H1 (cell line): Measurements from ENCODE around the gene GPX7. TPM values are rescaled to one million over a fixed set of nuclear protein-coding genes. Genes with fewer than 3 reads are reported as not detected.

Experiments
- CTCF ChIA-PET: fragments of 300-600 bp; sonication (Branson Sonifier 250); formaldehyde crosslinking; loops from one replicate; lab custom pipeline; 2021; ENCODE audit not compliant: partially characterized antibody; lab: Charles Lee
- POLR2A ChIA-PET: fragments of 300-600 bp; sonication (Branson Sonifier 250); formaldehyde crosslinking; loops from one replicate; lab custom pipeline; 2021; ENCODE audit warnings: inconsistent platforms; ENCODE audit not compliant: partially characterized antibody; lab: Charles Lee
- DNase-seq, 2 experiments: peaks; one replicate each; pipeline versions ENCODE4 v3.0.0 to v3.0.0-alpha.2; 2010 to 2022; ENCODE audit warnings: low spot score in 2 of 2, low read depth in 1 of 2, mixed read lengths in 1 of 2
- FAIRE-seq: peaks from 2 replicates; lab custom pipeline; 2011; peaks lifted over from hg19 to GRCh38; lab: Jason Lieb, UNC
- H2AFZ ChIP-seq: 2 replicates; pipeline ENCODE4 v1.8.1; 2012; ENCODE audit warnings: low read length, inconsistent platforms
- H2AK5ac ChIP-seq: 2 replicates; pipeline ENCODE4 v1.6.1; 2013; ENCODE audit warnings: low read depth, low read length
- H2BK120ac ChIP-seq: replicated peaks from 2 replicates; pipeline ENCODE3; 2013; ENCODE audit warnings: low read depth, low read length, inconsistent platforms
- H2BK12ac ChIP-seq: 2 replicates; pipeline ENCODE4 v1.6.1; 2013; ENCODE audit warnings: low read depth, low read length
- H2BK15ac ChIP-seq: 2 replicates; pipeline ENCODE4 v1.6.1; 2013; ENCODE audit warnings: low read length
- H2BK20ac ChIP-seq: 2 replicates; pipeline ENCODE4 v1.6.1; 2013; ENCODE audit warnings: low read length
- H2BK5ac ChIP-seq: 2 replicates; pipeline ENCODE4 v1.6.1; 2013; ENCODE audit warnings: low read depth, low read length
- H3K14ac ChIP-seq: 2 replicates; pipeline ENCODE4 v1.6.1; 2013; ENCODE audit warnings: inconsistent platforms; ENCODE audit not compliant: insufficient read length
- H3K18ac ChIP-seq: 2 replicates; pipeline ENCODE4 v1.6.1; 2013; ENCODE audit warnings: low read length; ENCODE audit errors: extremely low read depth
- H3K23ac ChIP-seq: 2 replicates; pipeline ENCODE4 v1.6.1; 2013; ENCODE audit warnings: inconsistent platforms; ENCODE audit not compliant: insufficient read length
- H3K23me2 ChIP-seq: 2 replicates; pipeline ENCODE4 v1.6.1; 2013; ENCODE audit warnings: low read depth, low read length
- H3K27ac ChIP-seq: 2 replicates; pipeline ENCODE4 v1.6.1; 2011; ENCODE audit warnings: low read depth, low read length, inconsistent platforms
- H3K27me3 ChIP-seq, 4 experiments: replicated peaks in 1 of 4; 1 replicate in 1 of 4; 2 replicates in 3 of 4; pipeline versions ENCODE4 v1.6.1 to v1.8.1; 2011 to 2013; ENCODE audit warnings: low read length in 3 of 4, mild to moderate bottlenecking in 3 of 4, inconsistent platforms in 2 of 4, mixed read lengths in 2 of 4, moderate library complexity in 1 of 4; ENCODE audit not compliant: control insufficient read depth in 3 of 4, insufficient read depth in 3 of 4; ENCODE audit errors: extremely low read depth in 1 of 4
- H3K36me3 ChIP-seq, 4 experiments: 2 replicates each; pipeline versions ENCODE4 v1.6.1 to v1.8.1; 2011 to 2013; ENCODE audit warnings: mild to moderate bottlenecking in 4 of 4, low read length in 3 of 4, moderate library complexity in 2 of 4, control low read depth in 1 of 4, inconsistent platforms in 1 of 4; ENCODE audit not compliant: insufficient read depth in 4 of 4, control insufficient read depth in 2 of 4
- H3K4ac ChIP-seq: replicated peaks from 2 replicates; pipeline ENCODE3; 2013; ENCODE audit warnings: low read length, low read depth, mixed read lengths, inconsistent platforms; ENCODE audit not compliant: insufficient read length
- H3K4me1 ChIP-seq, 4 experiments: replicated peaks in 1 of 4; 1 replicate in 1 of 4; 2 replicates in 3 of 4; pipeline versions ENCODE4 v1.6.1 to v1.8.1; 2011 to 2013; ENCODE audit warnings: low read length in 3 of 4, inconsistent platforms in 2 of 4, mixed read lengths in 1 of 4; ENCODE audit not compliant: insufficient read depth in 4 of 4, control insufficient read depth in 3 of 4
- H3K4me2 ChIP-seq, 2 experiments: 2 replicates each; pipeline versions ENCODE4 v1.6.1 to v1.8.1; 2011 to 2013; ENCODE audit warnings: low read depth in 2 of 2, low read length in 2 of 2, control low read depth in 1 of 2, inconsistent platforms in 1 of 2, mild to moderate bottlenecking in 1 of 2; ENCODE audit not compliant: insufficient read depth in 1 of 2
- H3K4me3 ChIP-seq, 4 experiments: fragments of 200-600, 300-600 bp in 1 of 4; sonication (generic), shearing (Covaris generic), sonication (Bioruptor Twin) in 1 of 4; 2 replicates each; pipeline versions ENCODE4 v1.5.1 to v1.8.1; 2011 to 2016; ENCODE audit warnings: low read length in 4 of 4, low read depth in 3 of 4, control low read depth in 2 of 4, inconsistent platforms in 2 of 4, mild to moderate bottlenecking in 2 of 4, mixed read lengths in 1 of 4, moderate library complexity in 1 of 4; ENCODE audit not compliant: insufficient read depth in 2 of 4; ENCODE audit errors: extremely low read depth in 1 of 4
- H3K56ac ChIP-seq: replicated peaks from 2 replicates; pipeline ENCODE3; 2013; ENCODE audit warnings: low read depth, mild to moderate bottlenecking, mixed read lengths, low read length, inconsistent platforms; ENCODE audit not compliant: insufficient read length
- H3K79me1 ChIP-seq: 2 replicates; pipeline ENCODE4 v1.6.1; 2013; ENCODE audit warnings: low read depth, low read length, control low read depth
- H3K79me2 ChIP-seq, 2 experiments: 2 replicates each; pipeline versions ENCODE4 v1.6.1 to v1.8.1; 2012 to 2013; ENCODE audit warnings: low read length in 2 of 2, mild to moderate bottlenecking in 2 of 2, inconsistent platforms in 1 of 2; ENCODE audit not compliant: insufficient read depth in 2 of 2, control insufficient read depth in 1 of 2
- H3K9ac ChIP-seq, 4 experiments: replicated peaks in 1 of 4; 1 replicate in 1 of 4; 2 replicates in 3 of 4; pipeline versions ENCODE4 v1.6.1 to v1.8.1; 2011 to 2013; ENCODE audit warnings: low read depth in 3 of 4, low read length in 3 of 4, control low read depth in 2 of 4, mild to moderate bottlenecking in 2 of 4, moderate library complexity in 2 of 4, inconsistent platforms in 1 of 4; ENCODE audit errors: extremely low read depth in 1 of 4
- H3K9me3 ChIP-seq, 2 experiments: 2 replicates each; pipeline versions ENCODE4 v1.6.1 to v1.8.1; 2012 to 2013; ENCODE audit warnings: mild to moderate bottlenecking in 2 of 2, moderate library complexity in 2 of 2, control low read depth in 1 of 2, inconsistent platforms in 1 of 2, low read depth in 1 of 2, low read length in 1 of 2, mixed read lengths in 1 of 2; ENCODE audit not compliant: insufficient read depth in 2 of 2
- H4K20me1 ChIP-seq, 2 experiments: replicated peaks in 1 of 2; 2 replicates each; pipeline versions ENCODE3 to v1.8.1; 2011 to 2013; ENCODE audit warnings: inconsistent platforms in 2 of 2, low read length in 2 of 2, mild to moderate bottlenecking in 1 of 2; ENCODE audit not compliant: insufficient read depth in 2 of 2, control insufficient read depth in 1 of 2
- H4K5ac ChIP-seq: 2 replicates; pipeline ENCODE4 v1.6.1; 2013; ENCODE audit warnings: low read length, low read depth, mixed read lengths, inconsistent platforms; ENCODE audit not compliant: insufficient read length
- H4K8ac ChIP-seq: 2 replicates; pipeline ENCODE4 v1.8.0; 2013; ENCODE audit warnings: mild to moderate bottlenecking, moderate library complexity, low read length, inconsistent platforms; ENCODE audit not compliant: insufficient read depth; ENCODE audit errors: extremely low read depth
- H4K91ac ChIP-seq: replicated peaks from 2 replicates; pipeline ENCODE3; 2013; ENCODE audit warnings: low read length, mixed read lengths, inconsistent platforms; ENCODE audit not compliant: insufficient read length
- ATF2 ChIP-seq: IDR thresholded peaks from 2 replicates; pipeline ENCODE4 v1.6.1; 2012; ENCODE audit warnings: low read length, inconsistent platforms
- CBX8 ChIP-seq: fragments of 300-800, 300-1000 bp; sonication (generic); IDR thresholded peaks from 2 replicates; pipeline ENCODE4 v1.7.1; 2016; ENCODE audit warnings: low read depth, low read length, borderline replicate concordance
- CEBPB ChIP-seq: IDR thresholded peaks from 2 replicates; pipeline ENCODE4 v1.6.1; 2012; ENCODE audit warnings: low read depth, low read length
- E2F6 ChIP-seq: IDR thresholded peaks from 2 replicates; pipeline ENCODE4 v1.6.1; 2012; ENCODE audit warnings: inconsistent platforms
- JUND ChIP-seq: IDR thresholded peaks from 2 replicates; pipeline ENCODE4 v1.6.1; 2011; ENCODE audit warnings: mild to moderate bottlenecking, improper control_type of control experiment, low read length
- KDM4A ChIP-seq: IDR thresholded peaks from one replicate; pipeline ENCODE4 v1.7.1; 2012; ENCODE audit warnings: low read depth, mild to moderate bottlenecking, moderate library complexity, low read length, inconsistent platforms; ENCODE audit not compliant: severe bottlenecking
- RAD21 ChIP-seq, 2 experiments: IDR thresholded peaks in 1 of 2; conservative IDR thresholded peaks in 1 of 2; 2 replicates each; pipeline ENCODE4 v1.6.1; 2011; ENCODE audit warnings: low read depth in 2 of 2, low read length in 2 of 2, improper control_type of control experiment in 1 of 2, inconsistent platforms in 1 of 2, mild to moderate bottlenecking in 1 of 2, moderate library complexity in 1 of 2
- SP4 ChIP-seq: IDR thresholded peaks from 2 replicates; pipeline ENCODE4 v1.6.1; 2012; ENCODE audit warnings: low read length, inconsistent platforms
- SRF ChIP-seq: IDR thresholded peaks from 2 replicates; pipeline ENCODE4 v1.6.1; 2011; ENCODE audit warnings: mild to moderate bottlenecking, low read depth, low read length, moderate library complexity
- TAF7 ChIP-seq: optimal IDR thresholded peaks from 2 replicates; pipeline ENCODE3; 2011; ENCODE audit warnings: low read depth, mild to moderate bottlenecking, inconsistent platforms, low read length, moderate library complexity, borderline replicate concordance
- TBP ChIP-seq: IDR thresholded peaks from 2 replicates; pipeline ENCODE4 v1.6.1; 2011; ENCODE audit warnings: low read depth, low read length, improper control_type of control experiment
- YY1 ChIP-seq: IDR thresholded peaks from 2 replicates; pipeline ENCODE4 v1.6.1; 2011; ENCODE audit warnings: low read depth, mild to moderate bottlenecking, low read length
- WGBS, 2 experiments: shearing (Covaris generic) in 1 of 2; methylation state at CpG; one replicate each; pipeline versions ENCODE4 v1.1.6 to v1.1.7; 2013 to 2015; ENCODE audit warnings: low lambda C conversion rate in 2 of 2, mixed read lengths in 2 of 2, inconsistent platforms in 1 of 2, low coverage in 1 of 2, missing lambda C conversion rate in 1 of 2; ENCODE audit not compliant: insufficient replicate concordance in 2 of 2, insufficient coverage in 1 of 2, insufficient read length in 1 of 2; ENCODE audit errors: extremely low coverage in 1 of 2, missing lambda C conversion rate in 1 of 2; 5-methylcytosine and 5-hydroxymethylcytosine counted together
- polyA plus RNA-seq, 7 experiments: library from polyadenylated mRNA; depleted of rRNA in 3 of 7; stranded (reverse) in 5 of 7; unstranded in 2 of 7; fragments of >200 nt in 5 of 7; fragments of 200-250 nt in 2 of 7; gene quantifications; 1 replicate in 5 of 7; 2 replicates in 1 of 7; 4 replicates in 1 of 7; pipeline versions ENCODE4 v1.2.1 to v1.2.3, GENCODE V29; 2011 to 2013; ENCODE audit warnings: missing spikeins in 2 of 7, mixed read lengths in 2 of 7
- total RNA-seq: library from RNA; stranded (reverse); fragmentation: NEBNext Ultra II Directional; extraction: Animal tissue kit (Norgen Biotek cat#: 25700); gene quantifications from 2 replicates; pipeline ENCODE4 v1.2.1, GENCODE V29; 2021

The GPX7 gene
- total and polyA plus RNA-seq, 2 of the 8 experiments (the other 6 are each of a cell fraction or from before 2014, with no cell fraction given), result 13.0 to 37.5 TPM

GRCh38 chr1:52599236-52599635 lies 2.9 kb upstream of the GPX7 start:
- H4K8ac ChIP-seq, result no peak overlapping the region
- no peak overlapping the region for H4K91ac ChIP-seq
- no peak overlapping the region for H2AK5ac ChIP-seq
- H3K4me2 ChIP-seq, result no peak overlapping the region
- no peak overlapping the region for H3K23ac ChIP-seq
- no peak overlapping the region for H3K14ac ChIP-seq
- no peak overlapping the region for H3K18ac ChIP-seq
- FAIRE-seq (no peak), DNase-seq (no peak)
- H3K4me1 ChIP-seq, result peaks cover 0 to 10% (median 2%) of the 10 kb centered on the region in 4 experiments; a peak in 2 of 7 replicates
- no peak overlapping the region for H3K4ac ChIP-seq
- H3K9ac ChIP-seq, result no peak overlapping the region
- no peak overlapping the region for H2BK5ac ChIP-seq
- peaks cover 8% of the 10 kb centered on the region for H3K23me2 ChIP-seq
- peaks cover 2 to 35% (median 31%) of the 10 kb centered on the region in 4 experiments for H3K27me3 ChIP-seq
- no peaks in the 10 kb centered on the region for H3K79me1 ChIP-seq
- no peaks in the 10 kb centered on the region for H4K20me1 ChIP-seq
- no peaks in the 10 kb centered on the region for H3K9me3 ChIP-seq
- no peak overlapping the region for H2AFZ ChIP-seq
- H2BK15ac ChIP-seq, result peak overlapping the region; percentile 67; the same call in 1 of the 2 replicates
- H3K27ac ChIP-seq, result no peak overlapping the region
- no peak overlapping the region for H4K5ac ChIP-seq
- H3K4me3 ChIP-seq, result no peak overlapping the region
- POLR2A ChIA-PET, result interaction anchor here (0.7 to 3.6 kb wide), 3 partner anchors 33 to 98 kb away, joined by 3 to 9 read pairs (median 4); partner anchors contain the start of gene SHISAL2A
- no peak overlapping the region for H2BK20ac ChIP-seq
- CTCF ChIA-PET, result interaction anchor here (0.7 to 1.3 kb wide), 5 partner anchors 9 to 581 kb away, joined by 3 read pairs; no protein-coding TSS in a partner anchor
- TF ChIP-seq YY1 (no peak), KDM4A (no peak), E2F6 (no peak), TAF7 (no peak), RAD21 (IDR thresholded peaks at IDR 0.05 in 1 of 2, conservative IDR thresholded peaks at IDR 0.05 in 1 of 2; ENCODE audit: low read depth in 2 of 2, low read length in 2 of 2) (no peak), JUND (no peak), ATF2 (no peak), TBP (no peak), SP4 (no peak), CBX8 (no peak), SRF (no peak), CEBPB (no peak)
- TF ChIP-seq, all 59 proteins: peak for 0
- Histone ChIP-seq H2BK120ac (no peak overlapping the region), H3K36me3 (no peaks in the 10 kb centered on the region), H3K79me2 (no peaks in the 10 kb centered on the region), H3K56ac (no peak overlapping the region), H2BK12ac (no peak overlapping the region)
- 93% methylated on average over 7 of the region's 7 CpGs; no CpG with 5 or more reads in 1 of the 2 experiments for WGBS, 2 experiments
